ENCODE results near the gene POU2AF1.

DNA sequence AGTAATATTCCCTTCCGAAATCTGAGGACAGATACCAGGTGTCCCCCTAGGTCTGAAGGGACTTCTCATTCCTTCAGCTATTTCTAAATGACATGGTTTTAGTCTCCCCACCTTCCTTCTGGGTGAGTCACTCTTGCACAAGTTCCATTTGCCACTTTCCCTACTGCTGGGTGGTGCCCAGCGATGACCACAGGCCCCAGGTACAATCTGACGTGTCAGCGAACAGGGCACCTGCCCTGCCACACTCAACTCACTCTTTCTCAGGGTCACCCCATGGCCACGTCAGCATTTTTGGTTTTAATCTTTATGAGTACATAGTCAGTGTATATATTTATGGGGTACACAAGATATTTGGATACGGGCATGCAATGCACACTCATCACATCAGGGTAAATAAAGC, 17.2 kb downstream of the POU2AF1 start:
- TF ChIP-seq NFIC (IDR thresholded peaks at IDR 0.05) (no peak), CREB1 (IDR thresholded peaks at IDR 0.05; ENCODE audit: low read depth) (no peak)
